Cardiac muscle cell (in vitro differentiated cells and primary cell): ENCODE measurements around the gene SLC22A8. TPM values are rescaled to one million over a fixed set of nuclear protein-coding genes. Genes with fewer than 3 reads are reported as not detected.

Experiments
- DNase-seq, 2 donors: peaks; one replicate each; pipeline versions ENCODE4 v3.0.0 to v3.0.0-alpha.2; 2010 to 2017; ENCODE audit warnings: low read depth in 1 of 2, low spot score in 1 of 2
- H3K27ac ChIP-seq: fragments of 200-600 bp; sonication (generic); 2 replicates; pipeline ENCODE4 v1.5.1; 2016
- H3K27me3 ChIP-seq: fragments of 200-600 bp; sonication (generic); 2 replicates; pipeline ENCODE4 v1.6.0; 2016; ENCODE audit warnings: control low read depth
- H3K36me3 ChIP-seq: fragments of 200-600 bp; sonication (generic); 2 replicates; pipeline ENCODE4 v1.5.1; 2016; ENCODE audit warnings: control low read depth
- H3K4me1 ChIP-seq: fragments of 200-600 bp; sonication (generic); 2 replicates; pipeline ENCODE4 v1.8.1; 2017; ENCODE audit warnings: low read depth, mild to moderate bottlenecking, mixed run types
- H3K4me3 ChIP-seq: fragments of 200-600 bp; sonication (generic); 2 replicates; pipeline ENCODE4 v1.5.1; 2016; ENCODE audit warnings: mild to moderate bottlenecking
- H3K9me3 ChIP-seq: fragments of 200-600 bp; sonication (generic); 2 replicates; pipeline ENCODE4 v1.5.1; 2017; ENCODE audit warnings: low read depth, mild to moderate bottlenecking, control low read depth
- polyA plus RNA-seq: library from polyadenylated mRNA; unstranded; fragments of >200 nt; fragmentation: Nextera tagmentation; extraction: Ambion mirVana; gene quantifications from 2 replicates; pipeline ENCODE4 v1.2.1, GENCODE V29; 2016
- total RNA-seq: library from RNA; depleted of rRNA; stranded (reverse); fragments of >200 nt; gene quantifications from 2 replicates; pipeline ENCODE4 v1.2.3, GENCODE V29; 2016
- TF ChIP-seq, protein P1 (sequence below): IDR thresholded peaks from 2 replicates; pipeline ENCODE4 v1.5.1; 2012; ENCODE audit warnings: low read depth, mild to moderate bottlenecking, low read length

SLC22A8 gene
- total and polyA plus RNA-seq, 2 experiments from 2014 or later: 0.22 TPM; not detected in 1

GRCh38 chr11:63014408-63015055, 1.1 kb downstream of the SLC22A8 start:
- no peaks in the 10 kb centered on the region for H3K9me3 ChIP-seq
- H3K27me3 ChIP-seq: no peaks in the 10 kb centered on the region
- peaks cover 5% of the 10 kb centered on the region for H3K4me1 ChIP-seq
- no peaks in the 10 kb centered on the region for H3K36me3 ChIP-seq
- H3K4me3 ChIP-seq: no peak overlapping the region
- TF ChIP-seq, protein P1, sequence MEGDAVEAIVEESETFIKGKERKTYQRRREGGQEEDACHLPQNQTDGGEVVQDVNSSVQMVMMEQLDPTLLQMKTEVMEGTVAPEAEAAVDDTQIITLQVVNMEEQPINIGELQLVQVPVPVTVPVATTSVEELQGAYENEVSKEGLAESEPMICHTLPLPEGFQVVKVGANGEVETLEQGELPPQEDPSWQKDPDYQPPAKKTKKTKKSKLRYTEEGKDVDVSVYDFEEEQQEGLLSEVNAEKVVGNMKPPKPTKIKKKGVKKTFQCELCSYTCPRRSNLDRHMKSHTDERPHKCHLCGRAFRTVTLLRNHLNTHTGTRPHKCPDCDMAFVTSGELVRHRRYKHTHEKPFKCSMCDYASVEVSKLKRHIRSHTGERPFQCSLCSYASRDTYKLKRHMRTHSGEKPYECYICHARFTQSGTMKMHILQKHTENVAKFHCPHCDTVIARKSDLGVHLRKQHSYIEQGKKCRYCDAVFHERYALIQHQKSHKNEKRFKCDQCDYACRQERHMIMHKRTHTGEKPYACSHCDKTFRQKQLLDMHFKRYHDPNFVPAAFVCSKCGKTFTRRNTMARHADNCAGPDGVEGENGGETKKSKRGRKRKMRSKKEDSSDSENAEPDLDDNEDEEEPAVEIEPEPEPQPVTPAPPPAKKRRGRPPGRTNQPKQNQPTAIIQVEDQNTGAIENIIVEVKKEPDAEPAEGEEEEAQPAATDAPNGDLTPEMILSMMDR: no peak
- H3K27ac ChIP-seq: no peak overlapping the region
- no peak for DNase-seq

GRCh38 chr11:63012839-63013238, 2.8 kb downstream of the SLC22A8 start:
- no peak for DNase-seq
- no peaks in the 10 kb centered on the region for H3K9me3 ChIP-seq
- H3K27ac ChIP-seq: peak overlapping the region; percentile 45
- peaks cover 14% of the 10 kb centered on the region for H3K4me1 ChIP-seq
- TF ChIP-seq, protein P1: no peak
- no peaks in the 10 kb centered on the region for H3K36me3 ChIP-seq
- no peaks in the 10 kb centered on the region for H3K27me3 ChIP-seq
- H3K4me3 ChIP-seq: no peak overlapping the region

- H3K27ac ChIP-seq: peak overlapping the region; percentile 45
- H3K36me3 ChIP-seq: no peaks in the 10 kb centered on the region
- no peaks in the 10 kb centered on the region for H3K9me3 ChIP-seq
- TF ChIP-seq, protein P1: no peak
- peak in 1 of 2 donors; percentile 25 for DNase-seq
- no peaks in the 10 kb centered on the region for H3K27me3 ChIP-seq
- peaks cover 18% of the 10 kb centered on the region for H3K4me1 ChIP-seq
- H3K4me3 ChIP-seq: no peak overlapping the region
Measured at GRCh38 chr11:63012430-63012829, 3.2 kb downstream of the SLC22A8 start.

DNA sequence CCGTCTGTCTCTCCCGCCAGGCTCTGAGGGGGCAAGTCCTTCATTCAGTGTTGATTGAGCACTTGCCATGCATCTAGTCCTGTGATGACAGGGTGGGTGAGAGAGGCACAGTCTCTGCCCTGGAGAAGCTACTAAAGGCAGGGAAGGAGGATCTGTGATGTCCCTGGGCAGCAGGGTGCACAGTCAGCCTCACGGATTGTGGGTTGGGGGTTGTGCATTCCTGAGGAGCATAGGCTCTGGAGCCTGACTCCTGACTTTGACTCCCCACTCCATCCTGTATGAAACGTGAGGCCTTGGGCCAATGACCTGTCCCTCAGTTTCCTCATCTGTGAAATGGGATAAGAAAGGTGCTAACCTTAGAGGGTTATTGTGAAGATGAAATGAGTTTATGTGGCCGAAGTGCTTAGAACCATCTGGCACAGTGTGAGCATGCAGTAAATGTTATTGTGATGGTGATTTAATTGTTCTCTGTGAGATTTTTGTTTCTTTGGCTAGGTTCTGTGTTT, 4.7 kb downstream of the SLC22A8 start:
- no peaks in the 10 kb centered on the region for H3K27me3 ChIP-seq
- peaks cover 19% of the 10 kb centered on the region for H3K4me1 ChIP-seq
- TF ChIP-seq, protein P1: no peak
- H3K9me3 ChIP-seq: no peaks in the 10 kb centered on the region
- no peak overlapping the region for H3K27ac ChIP-seq
- no peaks in the 10 kb centered on the region for H3K36me3 ChIP-seq
- DNase-seq: no peak
- no peak overlapping the region for H3K4me3 ChIP-seq

DNA sequence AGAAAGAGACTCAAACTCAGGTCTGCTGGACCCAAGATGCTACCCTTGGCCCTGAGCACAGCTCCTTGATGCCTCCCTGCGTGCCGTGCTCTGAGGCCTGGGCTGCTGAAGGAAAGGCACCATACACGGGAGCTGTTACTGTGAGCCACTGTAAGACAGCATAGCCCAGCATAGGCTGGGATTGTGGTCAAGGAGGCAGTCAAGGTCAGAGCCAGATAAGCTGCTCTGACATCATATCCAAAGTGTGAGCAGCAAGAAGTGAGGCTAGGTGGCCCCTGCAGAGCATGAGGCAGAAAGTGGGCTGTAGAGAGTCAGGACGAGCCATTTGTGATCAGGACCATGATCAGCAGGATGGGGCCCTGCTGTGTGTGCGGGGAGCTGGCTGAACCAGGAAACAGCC, 7.7 kb downstream of the SLC22A8 start:
- TF ChIP-seq, protein P1: no peak
- H3K4me1 ChIP-seq: peaks cover 19% of the 10 kb centered on the region
- peak overlapping the region; percentile 78 for H3K27ac ChIP-seq
- no peaks in the 10 kb centered on the region for H3K27me3 ChIP-seq
- no peak overlapping the region for H3K4me3 ChIP-seq
- DNase-seq: peak in 1 of 2 donors; percentile 83
- no peaks in the 10 kb centered on the region for H3K36me3 ChIP-seq
- H3K9me3 ChIP-seq: no peaks in the 10 kb centered on the region
